ENCODE data around the gene ATP13A1. TPM values are rescaled to one million over a fixed set of nuclear protein-coding genes. Genes with fewer than 3 reads are reported as not detected.
A peak's percentile ranks its signal among the peaks of the same experiment; 100 is the strongest.
"Not testable (repeated sequence)": the region's sequence is repeated elsewhere in the genome, so short reads cannot be mapped to it uniquely, and the experiment has no call there.

Gene ATP13A1
- total RNA-seq, 1 experiment from 2014 or later, result 39.6 TPM

DNA sequence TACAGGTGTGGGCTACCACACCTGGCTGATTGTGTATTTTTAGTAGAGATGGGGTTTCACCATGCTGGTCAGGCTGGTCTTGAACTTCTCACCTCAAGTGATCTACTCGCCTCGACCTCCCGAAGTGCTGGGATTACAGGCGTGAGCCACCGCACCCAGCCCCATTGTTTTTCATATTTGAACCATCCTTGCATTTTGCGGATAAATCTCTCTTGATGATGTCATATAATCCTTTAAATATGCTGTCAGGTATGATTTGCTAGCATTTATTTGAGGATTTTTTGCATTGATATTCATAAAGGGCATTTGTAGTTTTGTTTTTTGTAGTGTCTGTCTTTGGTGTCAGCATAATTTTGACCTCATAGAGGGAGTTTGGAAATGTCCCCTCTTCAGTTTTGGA lies 10.8 kb upstream of the ATP13A1 start:
- Histone ChIP-seq H4K20me1 (ENCODE audit: insufficient read depth, low read depth, low read length) (no peaks in the 10 kb centered on the region), H3K27me3 (ENCODE audit: low read length) (no peaks in the 10 kb centered on the region), H2AFZ (ENCODE audit: low read length) (no peak overlapping the region), H3K4me3 (ENCODE audit: low read length) (no peak overlapping the region), H3K36me3 (ENCODE audit: insufficient read depth, low read length) (peaks cover 66% of the 10 kb centered on the region), H3K79me2 (ENCODE audit: low read length) (peaks cover 60% of the 10 kb centered on the region), H3K4me1 (ENCODE audit: low read length) (peaks cover 7% of the 10 kb centered on the region), H3K9me2 (replicated peaks; ENCODE audit: insufficient read depth, low read length) (no peaks in the 10 kb centered on the region), H3K27ac (ENCODE audit: low read length) (no peak overlapping the region), H3K9ac (ENCODE audit: low read length) (no peak overlapping the region), H3K9me3 (ENCODE audit: low read length) (peaks cover 26% of the 10 kb centered on the region), H3K4me2 (ENCODE audit: low read depth, low read length, poor library complexity, severe bottlenecking) (no peak overlapping the region)
- DNase-seq, result no peak

DNA sequence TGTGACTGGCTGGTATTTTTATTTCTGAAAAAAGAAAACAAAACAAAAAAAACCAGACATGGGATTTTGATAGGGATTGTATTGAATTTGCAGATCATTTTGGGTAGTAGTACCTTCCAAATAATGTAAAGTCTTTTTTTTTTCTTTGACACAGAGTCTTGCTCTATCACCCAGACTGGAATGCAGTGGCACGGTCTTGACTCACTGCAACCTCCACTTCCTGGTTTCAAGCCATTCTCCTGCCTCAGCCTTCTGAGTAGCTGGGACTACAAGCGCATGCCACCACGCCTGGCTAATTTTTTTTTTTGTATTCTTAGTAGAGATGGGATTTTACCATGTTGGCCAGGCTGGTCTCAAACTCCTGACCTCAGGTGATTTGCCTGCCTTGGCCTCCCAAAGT lies 9.3 kb upstream of the ATP13A1 start:
- Histone ChIP-seq H3K4me3 (ENCODE audit: low read length) (no peak overlapping the region), H3K9me2 (replicated peaks; ENCODE audit: insufficient read depth, low read length) (no peaks in the 10 kb centered on the region), H4K20me1 (ENCODE audit: insufficient read depth, low read depth, low read length) (no peaks in the 10 kb centered on the region), H3K27ac (ENCODE audit: low read length) (no peak overlapping the region), H3K79me2 (ENCODE audit: low read length) (peaks cover 66% of the 10 kb centered on the region), H2AFZ (ENCODE audit: low read length) (no peak overlapping the region), H3K9me3 (ENCODE audit: low read length) (peaks cover 19% of the 10 kb centered on the region), H3K4me1 (ENCODE audit: low read length) (peaks cover 13% of the 10 kb centered on the region), H3K27me3 (ENCODE audit: low read length) (no peaks in the 10 kb centered on the region), H3K36me3 (ENCODE audit: insufficient read depth, low read length) (peaks cover 52% of the 10 kb centered on the region), H3K4me2 (ENCODE audit: low read depth, low read length, poor library complexity, severe bottlenecking) (no peak overlapping the region), H3K9ac (ENCODE audit: low read length) (no peak overlapping the region)
- no peak for DNase-seq

DNA sequence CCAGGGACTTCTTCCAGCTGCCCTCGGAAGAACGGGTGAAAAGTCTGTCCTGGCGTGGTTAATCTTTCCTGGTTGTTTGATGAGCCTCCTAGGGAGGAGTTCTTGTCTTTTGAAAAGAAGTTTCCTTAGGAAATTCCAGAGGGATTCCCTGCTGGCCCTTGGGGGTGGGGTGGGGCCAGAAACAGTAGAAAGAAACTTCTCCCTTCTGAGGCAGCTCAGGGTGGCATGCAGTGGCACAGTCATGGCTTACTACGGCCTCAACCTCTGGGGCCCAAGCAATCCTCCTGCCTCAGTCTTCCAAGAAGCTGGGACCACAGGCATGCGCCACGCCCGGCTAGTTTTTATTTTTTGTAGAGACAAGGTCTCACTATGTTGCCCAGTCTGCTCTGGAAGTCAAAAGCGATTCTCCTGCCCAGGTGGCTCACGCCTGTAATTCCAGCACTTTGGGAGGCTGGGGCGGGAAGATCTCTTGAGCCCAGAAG lies 6.6 kb upstream of the ATP13A1 start:
- Histone ChIP-seq H3K79me2 (ENCODE audit: low read length) (peaks cover 47% of the 10 kb centered on the region), H3K27me3 (ENCODE audit: low read length) (no peaks in the 10 kb centered on the region), H3K4me1 (ENCODE audit: low read length) (peaks cover 13% of the 10 kb centered on the region), H3K9ac (ENCODE audit: low read length) (peak overlapping the region; percentile 96; the same call in 1 of the 2 replicates), H3K36me3 (ENCODE audit: insufficient read depth, low read length) (peaks cover 26% of the 10 kb centered on the region), H3K27ac (ENCODE audit: low read length) (no peak overlapping the region), H3K4me2 (ENCODE audit: low read depth, low read length, poor library complexity, severe bottlenecking) (peak overlapping the region; percentile 93), H2AFZ (ENCODE audit: low read length) (no peak overlapping the region), H3K9me3 (ENCODE audit: low read length) (0 out of 2 replicates have a peak, but pooled peaks cover 2% of the 10 kb centered on the region), H3K4me3 (ENCODE audit: low read length) (peak overlapping the region; percentile 85), H3K9me2 (replicated peaks; ENCODE audit: insufficient read depth, low read length) (no peaks in the 10 kb centered on the region), H4K20me1 (ENCODE audit: insufficient read depth, low read depth, low read length) (no peaks in the 10 kb centered on the region)
- DNase-seq, result no peak

DNA sequence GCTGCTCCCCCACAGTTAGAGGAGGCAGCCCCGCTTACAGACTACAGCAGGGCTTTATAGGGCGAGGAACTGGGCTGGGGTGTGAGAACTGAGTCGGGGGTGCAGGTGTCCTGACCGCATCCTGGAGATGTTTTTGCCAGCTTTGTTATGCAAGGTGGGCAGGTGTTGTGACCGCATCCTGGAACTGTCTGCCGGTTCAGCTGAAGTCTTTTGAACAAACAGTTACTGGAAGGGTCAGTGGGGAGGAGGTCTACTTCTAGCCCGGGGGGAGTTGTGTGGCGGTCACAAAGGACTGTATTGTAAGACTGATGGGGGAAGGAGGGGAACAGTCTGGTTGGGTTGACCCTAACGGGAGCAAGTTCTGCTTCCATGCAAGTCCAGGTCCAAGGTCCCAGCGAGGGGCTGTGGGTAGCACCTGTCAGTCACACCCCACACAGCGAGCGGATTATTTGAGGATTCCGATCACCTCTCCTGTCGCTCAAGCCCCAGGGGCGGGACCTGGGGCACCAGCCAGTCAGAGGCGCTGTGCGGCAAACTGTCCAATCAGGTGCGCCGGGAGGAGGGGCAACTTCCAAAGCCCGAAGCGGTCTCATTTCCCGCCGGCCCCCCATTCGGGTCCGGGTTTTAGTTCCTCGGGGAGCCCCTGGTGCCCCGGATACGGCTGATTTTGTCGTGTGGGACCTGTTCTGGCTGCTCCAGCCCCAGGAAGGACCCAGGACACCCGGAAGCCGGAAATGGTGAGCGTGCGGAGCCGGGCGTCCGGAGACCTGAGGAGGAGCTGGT lies 4.9 kb upstream of the ATP13A1 start, which contains the start of gene ZNF101:
TSS of gene ZNF101 (plus strand) at position 610 of the 783 bp plus-strand sequence. CDS start at position 735, 125 bp downstream.
- peaks cover 17% of the 10 kb centered on the region for H3K4me1 ChIP-seq (ENCODE audit: low read length)
- peak; percentile 99 for DNase-seq
- peak within 1 kb of the TSS; percentile 44; the same call in 1 of the 2 replicates for H3K27ac ChIP-seq (ENCODE audit: low read length)
- H3K9me3 ChIP-seq (ENCODE audit: low read length), result 0 out of 2 replicates have a peak, but pooled peaks cover 2% of the 10 kb centered on the region
- H3K4me2 ChIP-seq (ENCODE audit: low read depth, low read length, poor library complexity, severe bottlenecking), result peak within 1 kb of the TSS; percentile 93
- H3K79me2 ChIP-seq (ENCODE audit: low read length), result peaks cover 40% of the 10 kb centered on the region
- H3K9me2 ChIP-seq (replicated peaks; ENCODE audit: insufficient read depth, low read length), result no peaks in the 10 kb centered on the region
- H3K9ac ChIP-seq (ENCODE audit: low read length), result peak within 1 kb of the TSS; percentile 96
- H3K4me3 ChIP-seq (ENCODE audit: low read length), result peak within 1 kb of the TSS; percentile 85
- H4K20me1 ChIP-seq (ENCODE audit: insufficient read depth, low read depth, low read length), result no peaks in the 10 kb centered on the region
- peak within 1 kb of the TSS; percentile 63; the same call in 1 of the 2 replicates for H2AFZ ChIP-seq (ENCODE audit: low read length)
- no peaks in the 10 kb centered on the region for H3K27me3 ChIP-seq (ENCODE audit: low read length)
- H3K36me3 ChIP-seq (ENCODE audit: insufficient read depth, low read length), result peaks cover 17% of the 10 kb centered on the region

DNA sequence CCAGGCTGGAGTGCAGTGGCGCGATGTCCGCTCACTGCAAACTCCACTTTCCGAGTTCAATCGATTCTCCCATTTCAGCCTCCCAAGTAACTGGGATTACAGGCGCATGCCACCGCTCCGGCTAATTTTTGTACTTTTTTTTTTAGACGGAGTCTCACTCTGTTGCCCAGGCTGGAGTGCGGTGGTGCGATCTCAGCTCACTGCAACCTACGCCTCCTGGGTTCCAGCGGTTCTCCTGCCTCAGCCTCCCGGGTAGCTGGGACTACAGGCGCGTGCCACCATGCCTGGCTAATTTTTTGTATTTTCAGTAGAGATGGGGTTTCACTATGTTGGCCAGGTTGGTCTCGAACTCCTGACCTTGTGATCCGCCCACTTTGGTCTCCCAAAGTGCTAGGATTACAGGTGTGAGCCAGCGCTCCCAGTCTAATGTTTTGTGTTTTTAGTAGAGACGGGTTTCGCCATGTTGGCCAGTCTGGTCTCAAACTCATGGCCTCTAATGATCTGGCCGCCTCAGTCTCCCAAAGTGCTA lies 2.0 kb upstream of the ATP13A1 start:
- H3K4me1 ChIP-seq (ENCODE audit: low read length), result peaks cover 33% of the 10 kb centered on the region
- peaks cover 15% of the 10 kb centered on the region; the same call in 1 of the 2 replicates for H4K20me1 ChIP-seq (ENCODE audit: insufficient read depth, low read depth, low read length)
- H3K9me3 ChIP-seq (ENCODE audit: low read length); H3K27me3 ChIP-seq (ENCODE audit: low read length); DNase-seq; H3K4me3 ChIP-seq (ENCODE audit: low read length); H3K9me2 ChIP-seq (replicated peaks; ENCODE audit: insufficient read depth, low read length); H3K9ac ChIP-seq (ENCODE audit: low read length); H2AFZ ChIP-seq (ENCODE audit: low read length); H3K27ac ChIP-seq (ENCODE audit: low read length); H3K4me2 ChIP-seq (ENCODE audit: low read depth, low read length, poor library complexity, severe bottlenecking); H3K36me3 ChIP-seq (ENCODE audit: insufficient read depth, low read length): not testable (repeated sequence)
- H3K79me2 ChIP-seq (ENCODE audit: low read length), result peaks cover 46% of the 10 kb centered on the region

DNA sequence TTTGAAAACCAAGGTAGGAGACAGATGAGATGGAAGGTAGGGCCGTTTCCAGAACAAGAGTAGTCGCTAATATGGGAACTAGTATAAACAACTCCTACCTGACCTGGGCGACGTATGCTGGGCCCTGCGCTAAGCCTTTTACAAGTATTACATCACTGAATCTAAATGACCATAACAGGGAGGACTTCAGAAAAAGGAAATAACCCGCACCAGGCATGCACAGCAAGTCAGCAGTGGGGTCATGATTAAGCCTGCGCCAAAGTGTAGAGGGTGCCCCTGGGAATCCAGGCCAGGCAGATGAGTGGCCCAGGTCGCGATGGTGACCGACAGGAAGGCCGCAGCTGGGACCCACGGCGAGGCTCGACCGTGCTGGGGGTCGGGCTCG lies 613 bp downstream of the ATP13A1 start:
- Histone ChIP-seq H2AFZ (ENCODE audit: low read length) (no peak overlapping the region), H3K9me3 (ENCODE audit: low read length) (no peaks in the 10 kb centered on the region), H3K36me3 (ENCODE audit: insufficient read depth, low read length) (peaks cover 24% of the 10 kb centered on the region), H3K9me2 (replicated peaks; ENCODE audit: insufficient read depth, low read length) (no peaks in the 10 kb centered on the region), H3K27ac (ENCODE audit: low read length) (peak overlapping the region; percentile 77), H3K4me3 (ENCODE audit: low read length) (peak overlapping the region; percentile 98), H3K4me1 (ENCODE audit: low read length) (peaks cover 20% of the 10 kb centered on the region), H3K79me2 (ENCODE audit: low read length) (peaks cover 44% of the 10 kb centered on the region), H3K9ac (ENCODE audit: low read length) (peak overlapping the region; percentile 97), H3K27me3 (ENCODE audit: low read length) (no peaks in the 10 kb centered on the region), H4K20me1 (ENCODE audit: insufficient read depth, low read depth, low read length) (peaks cover 24% of the 10 kb centered on the region; the same call in 1 of the 2 replicates), H3K4me2 (ENCODE audit: low read depth, low read length, poor library complexity, severe bottlenecking) (peak overlapping the region; percentile 74)
- peak; percentile 85 for DNase-seq

DNA sequence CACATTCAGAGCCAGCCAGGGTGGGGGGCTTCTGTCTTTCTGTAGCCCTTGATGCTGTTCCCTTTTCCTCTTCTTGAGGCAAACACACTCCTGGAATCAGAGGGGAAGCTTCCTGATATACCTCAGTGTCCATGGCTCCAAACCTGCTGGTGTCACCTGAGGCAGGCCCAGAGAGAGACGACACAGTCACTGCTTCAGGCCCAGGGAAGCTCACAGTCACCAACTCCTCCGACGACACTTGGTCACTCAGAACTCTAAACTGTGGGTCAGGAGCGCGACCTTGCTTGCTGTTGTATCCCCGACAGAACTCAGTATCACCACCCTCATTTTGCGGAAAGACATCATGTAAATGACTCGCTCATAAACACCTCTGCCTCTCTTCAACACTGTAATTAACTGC lies 1.1 kb downstream of the ATP13A1 start:
- Histone ChIP-seq H3K9ac (ENCODE audit: low read length) (peak overlapping the region; percentile 97), H3K9me3 (ENCODE audit: low read length) (no peaks in the 10 kb centered on the region), H3K27ac (ENCODE audit: low read length) (peak overlapping the region; percentile 77), H3K79me2 (ENCODE audit: low read length) (peaks cover 44% of the 10 kb centered on the region), H3K4me1 (ENCODE audit: low read length) (peaks cover 20% of the 10 kb centered on the region), H3K36me3 (ENCODE audit: insufficient read depth, low read length) (peaks cover 24% of the 10 kb centered on the region), H2AFZ (ENCODE audit: low read length) (no peak overlapping the region), H3K27me3 (ENCODE audit: low read length) (no peaks in the 10 kb centered on the region), H3K4me3 (ENCODE audit: low read length) (peak overlapping the region; percentile 98), H3K9me2 (replicated peaks; ENCODE audit: insufficient read depth, low read length) (no peaks in the 10 kb centered on the region), H4K20me1 (ENCODE audit: insufficient read depth, low read depth, low read length) (peaks cover 24% of the 10 kb centered on the region; the same call in 1 of the 2 replicates), H3K4me2 (ENCODE audit: low read depth, low read length, poor library complexity, severe bottlenecking) (peak overlapping the region; percentile 74)
- DNase-seq, result peak; percentile 54

DNA sequence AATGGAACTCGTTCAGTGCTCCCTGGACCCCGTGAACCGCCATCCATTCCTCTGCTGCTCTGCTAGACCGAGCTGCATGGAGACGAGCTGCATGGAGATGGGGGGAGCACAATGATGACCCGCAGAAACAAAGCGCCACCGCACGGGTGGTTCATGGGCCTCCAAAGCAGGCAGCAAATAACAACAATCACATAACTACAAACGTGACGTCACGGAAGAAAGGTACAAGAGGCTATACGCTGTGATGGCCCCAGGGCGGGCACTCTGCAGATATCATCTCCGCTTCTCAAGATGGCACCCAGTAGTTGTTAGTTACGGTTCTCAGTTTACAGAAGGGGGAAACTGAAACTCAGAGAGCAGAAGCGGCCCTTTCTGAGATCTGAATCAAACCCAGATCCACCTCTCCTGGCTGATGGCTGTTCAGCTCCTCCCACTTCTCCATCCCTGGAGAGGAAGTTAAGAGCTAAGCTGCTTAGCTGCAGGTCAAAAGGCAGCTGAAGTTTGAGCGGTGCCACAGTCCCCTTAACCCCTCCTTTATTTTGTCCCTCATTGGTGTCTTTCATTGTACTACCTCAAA lies 1.7 kb downstream of the ATP13A1 start:
- Histone ChIP-seq H2AFZ (ENCODE audit: low read length) (no peak overlapping the region), H3K4me1 (ENCODE audit: low read length) (peaks cover 20% of the 10 kb centered on the region), H4K20me1 (ENCODE audit: insufficient read depth, low read depth, low read length) (peaks cover 25% of the 10 kb centered on the region; the same call in 1 of the 2 replicates), H3K9ac (ENCODE audit: low read length) (peak overlapping the region; percentile 97), H3K9me3 (ENCODE audit: low read length) (no peaks in the 10 kb centered on the region), H3K36me3 (ENCODE audit: insufficient read depth, low read length) (peaks cover 24% of the 10 kb centered on the region), H3K4me2 (ENCODE audit: low read depth, low read length, poor library complexity, severe bottlenecking) (peak overlapping the region; percentile 74), H3K79me2 (ENCODE audit: low read length) (peaks cover 44% of the 10 kb centered on the region), H3K9me2 (replicated peaks; ENCODE audit: insufficient read depth, low read length) (no peaks in the 10 kb centered on the region), H3K27me3 (ENCODE audit: low read length) (no peaks in the 10 kb centered on the region), H3K27ac (ENCODE audit: low read length) (peak overlapping the region; percentile 77), H3K4me3 (ENCODE audit: low read length) (peak overlapping the region; percentile 98)
- DNase-seq, result peak; percentile 92
